ENCODE data around the gene ATP13A4.

Gene ATP13A4

DNA sequence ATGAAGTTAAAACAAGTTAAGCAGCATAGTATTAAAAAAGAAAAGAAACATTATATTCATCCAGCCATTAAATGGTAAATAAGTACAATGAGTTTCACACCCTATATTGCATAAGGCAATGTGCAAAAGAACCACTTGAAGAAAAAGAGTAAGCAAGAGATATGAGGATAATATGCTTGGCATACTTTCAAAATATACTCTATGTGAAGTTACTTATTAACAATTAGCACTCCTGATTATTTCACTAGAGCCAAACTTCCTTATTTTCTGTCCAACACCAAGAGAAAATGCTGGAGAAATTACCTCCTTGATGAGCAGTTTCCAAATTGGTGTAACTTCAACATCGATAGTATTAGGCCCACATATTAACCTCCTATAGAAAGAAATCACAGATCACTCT, 63.7 kb downstream of the ATP13A4 start:
- DNase-seq (ENCODE audit: low read depth in 2 of 2): no peak

- DNase-seq (ENCODE audit: low read depth in 2 of 2): no peak
These were observed 64.1 kb downstream of the ATP13A4 start for GRCh38 chr3:193490580-193490979.

- no peak for DNase-seq (ENCODE audit: low read depth in 2 of 2)
These were observed 64.7 kb downstream of the ATP13A4 start for GRCh38 chr3:193489949-193490348.

- DNase-seq (ENCODE audit: low read depth in 2 of 2): no peak
These were observed 66.0 kb downstream of the ATP13A4 start for GRCh38 chr3:193488741-193489140.

DNA sequence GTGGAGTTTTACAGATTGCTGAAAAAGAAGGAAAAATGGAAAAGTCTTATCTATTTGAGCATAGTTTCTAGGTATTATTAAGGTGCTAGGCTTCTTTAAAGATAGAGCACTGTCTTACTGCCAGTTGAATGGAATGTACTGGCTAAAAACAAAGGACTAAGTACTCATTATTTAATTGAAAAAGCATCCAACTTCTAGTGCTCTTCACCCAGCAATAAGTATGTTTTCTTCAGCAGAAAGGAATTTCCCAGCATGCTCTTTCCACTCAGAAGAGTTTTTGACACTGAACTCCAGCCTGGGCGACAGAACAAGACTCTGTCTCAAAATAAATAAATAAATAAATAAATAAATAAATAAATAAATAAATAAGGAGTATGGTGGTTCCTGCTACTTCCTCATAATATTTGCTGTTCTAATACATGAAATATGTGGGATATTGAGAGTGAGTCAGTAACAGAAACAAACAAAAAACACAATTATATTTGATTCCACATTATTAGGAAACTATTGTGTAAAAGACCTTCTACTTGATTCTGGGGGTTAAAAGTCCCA, 70.6 kb downstream of the ATP13A4 start:
- DNase-seq (ENCODE audit: low read depth in 2 of 2): no peak

DNA sequence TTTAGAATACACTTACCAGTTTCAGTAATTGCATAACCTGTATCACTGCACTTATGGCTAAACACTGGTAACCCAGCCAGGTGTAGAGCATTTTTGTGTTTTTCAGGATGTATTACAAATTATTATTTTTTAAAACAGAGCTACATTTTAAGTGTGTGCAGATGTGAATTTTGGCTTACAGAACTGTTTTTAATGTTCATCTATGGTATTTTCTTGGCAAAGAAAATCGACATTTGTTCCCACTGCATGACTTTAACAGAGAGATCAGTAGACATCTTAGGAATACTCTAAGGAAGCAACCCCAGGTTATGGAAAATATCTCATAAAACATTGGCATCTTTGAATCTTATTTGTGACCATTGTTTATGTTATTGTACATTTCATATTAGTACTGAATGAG, 73.3 kb downstream of the ATP13A4 start:
- DNase-seq (ENCODE audit: low read depth in 2 of 2): no peak

DNA sequence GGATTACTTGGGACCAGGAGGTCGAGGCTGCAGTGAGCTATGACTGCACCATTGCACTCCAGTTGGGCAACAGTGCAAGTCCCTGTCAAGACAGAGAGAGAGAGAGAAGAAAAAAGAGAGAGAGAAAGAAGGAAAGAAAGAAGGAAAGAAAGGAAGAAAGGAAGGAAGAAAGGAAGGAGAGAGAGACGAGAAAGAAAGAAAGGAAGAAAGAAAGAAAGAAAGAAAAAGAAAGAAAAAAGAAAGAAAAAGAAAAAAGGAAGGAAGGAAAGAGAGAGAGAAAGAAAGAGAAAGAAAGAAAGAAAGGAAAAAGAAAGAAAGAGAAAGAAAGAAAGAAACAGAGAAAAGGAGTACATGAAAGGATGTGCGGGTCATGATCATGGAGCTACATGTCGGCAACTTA, 80.2 kb downstream of the ATP13A4 start:
- no peak for DNase-seq (ENCODE audit: low read depth in 2 of 2)

- DNase-seq (ENCODE audit: low read depth in 2 of 2): no peak
These were observed 84.0 kb downstream of the ATP13A4 start for GRCh38 chr3:193470710-193471109.

GRCh38 chr3:193465992-193466608, 88.6 kb downstream of the ATP13A4 start:
- no peak for DNase-seq (ENCODE audit: low read depth in 2 of 2)

DNA sequence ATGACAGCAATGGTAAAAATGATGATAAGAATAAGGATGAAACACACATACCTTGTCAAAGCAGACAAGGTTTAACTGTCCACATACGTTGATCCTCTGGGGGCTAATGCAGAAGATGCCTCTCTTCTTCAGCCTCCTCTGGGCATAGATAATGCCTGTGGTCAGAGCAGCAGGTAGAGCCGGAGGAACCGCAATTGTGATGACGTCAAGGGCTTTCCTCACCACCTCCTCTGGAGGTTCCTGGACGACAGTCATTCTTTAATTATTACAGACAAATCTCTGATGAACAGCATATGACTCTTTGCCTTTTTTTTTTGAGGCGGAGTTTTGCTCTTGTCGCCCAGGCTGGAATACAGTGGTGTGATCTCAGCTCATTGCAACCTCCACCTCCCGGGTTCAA, 89.8 kb downstream of the ATP13A4 start:
- no peak for DNase-seq (ENCODE audit: low read depth in 2 of 2)

DNA sequence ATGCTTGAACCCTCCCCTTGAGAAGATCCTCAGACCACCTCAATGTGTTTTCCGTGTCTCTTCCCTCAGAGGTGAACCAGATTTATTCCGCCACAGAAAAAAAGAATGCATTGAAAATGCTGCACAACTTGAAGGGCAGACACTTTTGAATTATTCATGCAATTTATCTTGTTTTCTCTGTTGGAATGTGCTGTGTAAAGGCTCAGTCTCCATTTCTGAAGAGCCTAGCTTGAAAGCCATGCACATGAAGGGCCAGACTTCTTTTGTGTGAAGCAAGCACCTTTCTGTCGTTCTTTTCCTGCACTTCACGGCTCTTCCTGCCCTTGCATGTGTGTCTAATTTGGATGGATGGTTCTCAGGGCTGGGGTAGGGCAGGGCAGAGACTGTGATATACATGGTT, 97.2 kb downstream of the ATP13A4 start:
- no peak for DNase-seq (ENCODE audit: low read depth in 2 of 2)

DNA sequence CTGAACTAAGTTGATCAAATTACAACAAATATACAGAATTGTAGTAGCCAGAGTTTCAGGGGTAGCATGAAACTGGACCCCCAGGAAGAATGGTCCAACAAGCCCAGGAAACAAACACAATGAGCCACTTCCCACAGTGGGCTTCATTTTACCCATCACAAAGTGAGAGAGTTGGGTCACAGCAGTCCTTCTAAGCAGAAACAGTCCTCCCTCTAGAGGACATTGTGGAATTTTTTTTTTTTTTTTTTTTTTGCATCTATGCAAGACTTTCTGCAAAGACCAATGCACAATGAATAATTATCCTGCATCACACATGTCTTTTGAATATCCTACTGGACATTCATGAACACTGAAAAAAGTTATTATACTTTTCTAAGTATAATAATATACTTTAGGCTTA, 102.4 kb downstream of the ATP13A4 start:
- no peak for DNase-seq (ENCODE audit: low read depth in 2 of 2)

GRCh38 chr3:193451902-193452301, 102.8 kb downstream of the ATP13A4 start:
- no peak for DNase-seq (ENCODE audit: low read depth in 2 of 2)

DNA sequence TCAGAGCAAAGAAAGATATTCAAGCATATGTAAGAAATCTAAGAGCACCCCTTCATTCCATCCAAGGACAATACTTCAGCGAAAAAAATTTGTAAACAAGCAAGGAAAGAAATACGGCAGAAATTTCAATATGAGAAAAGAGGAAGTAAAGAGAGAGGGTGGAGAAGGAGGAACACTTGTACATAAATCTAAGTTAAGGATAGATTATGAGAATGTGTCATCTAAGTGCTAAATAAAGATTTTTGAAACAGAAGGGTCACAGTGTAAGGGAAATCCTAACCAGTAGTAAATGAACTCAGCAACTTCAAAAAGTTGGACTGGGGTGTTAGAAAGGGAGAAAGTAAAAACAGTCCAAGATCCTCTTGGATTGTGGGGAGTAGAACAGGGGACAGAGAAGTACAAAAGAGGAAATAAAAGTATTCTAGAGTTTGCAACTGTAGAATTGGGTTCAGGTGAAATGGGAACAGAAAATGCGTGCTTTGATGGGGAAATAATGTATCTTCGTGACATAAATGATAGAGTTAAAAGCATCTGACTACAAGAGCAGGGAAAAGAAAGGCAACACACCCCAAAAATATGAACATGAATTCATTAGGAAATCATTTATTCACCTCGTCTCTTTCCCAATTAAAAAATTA, 107.6 kb downstream of the ATP13A4 start:
- DNase-seq (ENCODE audit: low read depth in 2 of 2): no peak

DNA sequence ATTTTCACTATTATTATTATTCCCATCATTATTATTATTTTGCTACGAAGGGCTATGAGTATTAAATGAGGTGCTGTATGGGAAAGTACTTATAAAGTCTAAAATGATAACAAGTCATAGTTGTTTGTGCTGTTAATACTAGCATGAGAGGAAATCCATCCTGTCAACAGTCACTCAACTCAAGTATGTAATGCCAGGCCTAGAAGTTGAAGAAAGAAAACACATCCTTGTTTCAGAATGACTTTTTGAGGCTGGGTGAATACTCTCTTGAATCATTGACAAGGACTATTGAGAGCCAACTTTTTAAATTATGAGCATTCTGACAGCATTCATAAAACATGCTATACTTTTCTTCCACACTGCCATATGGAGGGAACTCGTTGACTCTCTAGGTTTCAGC, 115.3 kb downstream of the ATP13A4 start:
- DNase-seq (ENCODE audit: low read depth in 2 of 2): no peak

DNA sequence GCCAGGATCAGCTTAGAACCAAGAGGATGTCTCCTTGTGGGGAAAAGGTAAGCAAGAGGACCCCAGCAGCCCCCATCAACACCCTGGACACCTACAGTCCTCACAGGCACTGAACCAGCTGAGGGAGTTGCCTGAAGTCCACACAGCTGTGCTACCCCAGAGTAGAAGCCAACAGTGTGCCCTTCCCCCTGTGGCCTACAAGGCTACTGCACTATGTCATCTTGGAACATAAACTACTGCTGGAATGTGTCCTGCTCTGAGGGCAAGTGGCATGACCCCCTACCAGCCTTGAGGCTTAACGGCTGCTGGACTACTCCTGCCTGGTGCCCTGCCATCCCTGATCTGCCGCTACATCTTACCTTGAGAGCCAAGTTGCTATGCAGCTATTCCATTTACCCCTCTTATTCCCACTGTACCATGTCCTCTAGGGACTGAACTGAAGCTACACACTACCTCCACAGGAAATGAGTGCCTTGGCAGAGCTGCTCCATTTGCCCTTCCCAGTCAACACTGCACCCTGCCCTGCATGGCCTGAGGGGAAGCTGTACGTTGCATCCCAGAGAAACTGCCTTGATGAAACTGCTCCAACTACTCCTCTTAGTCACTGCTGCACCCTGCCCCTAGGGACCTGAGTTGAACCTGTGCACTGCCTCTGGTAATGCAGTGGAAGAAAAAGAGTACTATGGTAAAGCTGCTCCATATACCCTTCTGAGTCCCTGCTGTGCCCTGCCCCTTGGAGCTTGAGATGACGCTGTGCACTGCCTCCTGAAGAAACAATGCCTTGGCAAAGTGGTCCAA, 135.9 kb downstream of the ATP13A4 start:
- no peak for DNase-seq (ENCODE audit: low read depth in 2 of 2)

- no peak for DNase-seq (ENCODE audit: low read depth in 2 of 2)
These were observed 138.1 kb downstream of the ATP13A4 start for GRCh38 chr3:193416629-193417028.

GRCh38 chr3:193407688-193408087, 147.0 kb downstream of the ATP13A4 start:
- DNase-seq (ENCODE audit: low read depth in 2 of 2): no peak

GRCh38 chr3:193407112-193407511, 147.6 kb downstream of the ATP13A4 start:
- DNase-seq (ENCODE audit: low read depth in 2 of 2): no peak

GRCh38 chr3:193403307-193403706, 151.4 kb downstream of the ATP13A4 start:
- no peak for DNase-seq (ENCODE audit: low read depth in 2 of 2)

- no peak for DNase-seq (ENCODE audit: low read depth in 2 of 2)
These were observed 154.4 kb downstream of the ATP13A4 start for GRCh38 chr3:193400304-193400703.

- no peak for DNase-seq (ENCODE audit: low read depth in 2 of 2)
These were observed 158.0 kb downstream of the ATP13A4 start for GRCh38 chr3:193396451-193397244.

All from fibroblast of skin of left quadriceps (primary cell).